HepG2 (cell line): ENCODE results near the gene EVI5. TPM values are rescaled to one million over a fixed set of nuclear protein-coding genes. Genes with fewer than 3 reads are reported as not detected.

Experiments
- GLI4 ChIP-seq: sonication (generic); formaldehyde crosslinking; IDR thresholded peaks from 2 replicates; pipeline ENCODE4 v1.5.1; 2020; ENCODE audit warnings: missing genetic modification reagents, mild to moderate bottlenecking, moderate library complexity, borderline replicate concordance
- SIN3A ChIP-seq: IDR thresholded peaks from 2 replicates; pipeline ENCODE4 v1.6.1; 2011; ENCODE audit warnings: low read depth, mild to moderate bottlenecking, control low read depth, low read length, borderline replicate concordance
- SMAD3 ChIP-seq: sonication (generic); formaldehyde crosslinking; IDR thresholded peaks from 2 replicates; pipeline ENCODE4 v1.4.0; 2020; ENCODE audit warnings: missing genetic modification reagents
- SNAI1 ChIP-seq: sonication (generic); formaldehyde crosslinking; IDR thresholded peaks from 2 replicates; pipeline ENCODE4 v1.5.0; 2020; ENCODE audit warnings: mild to moderate bottlenecking, missing genetic modification reagents, borderline replicate concordance
- SOX13 ChIP-seq, 3 experiments: fragments of 450-650 bp in 1 of 3; sonication (generic) in 1 of 3; formaldehyde crosslinking in 1 of 3; IDR thresholded peaks in 2 of 3; conservative IDR thresholded peaks in 1 of 3; 2 replicates each; pipeline versions ENCODE4 v1.5.0 to v1.6.1; 2016 to 2020; ENCODE audit warnings: antibody characterized with exemption in 1 of 3, mild to moderate bottlenecking in 1 of 3, missing compliant biosample characterization in 1 of 3, missing genetic modification reagents in 1 of 3, moderate library complexity in 1 of 3
- TOE1 ChIP-seq: sonication (generic); formaldehyde crosslinking; IDR thresholded peaks from 2 replicates; pipeline ENCODE4 v1.4.0; 2020; ENCODE audit warnings: mild to moderate bottlenecking, missing genetic modification reagents
- ZFP36L2 ChIP-seq: sonication (generic); formaldehyde crosslinking; IDR thresholded peaks from 2 replicates; pipeline ENCODE4 v1.4.0; 2020; ENCODE audit warnings: missing genetic modification reagents
- ZMYM4 ChIP-seq: sonication (generic); formaldehyde crosslinking; IDR thresholded peaks from 2 replicates; pipeline ENCODE4 v1.8.1; 2023; ENCODE audit warnings: mild to moderate bottlenecking, missing genetic modification reagents
- ZNF547 ChIP-seq: sonication (generic); formaldehyde crosslinking; IDR thresholded peaks from 2 replicates; pipeline ENCODE4 v1.5.1; 2020; ENCODE audit warnings: mild to moderate bottlenecking, missing genetic modification reagents
- ZNF614 ChIP-seq: IDR thresholded peaks from 2 replicates; pipeline ENCODE4 v1.6.1; 2018; ENCODE audit warnings: missing biosample characterization, missing genetic modification reagents, inconsistent platforms, borderline replicate concordance
- ZNF720 ChIP-seq: sonication (generic); formaldehyde crosslinking; IDR thresholded peaks from 2 replicates; pipeline ENCODE4 v1.4.0; 2020; ENCODE audit warnings: missing genetic modification reagents
- ZNF776 ChIP-seq: sonication (generic); formaldehyde crosslinking; IDR thresholded peaks from 2 replicates; pipeline ENCODE4 v1.4.0; 2020; ENCODE audit warnings: mild to moderate bottlenecking, missing genetic modification reagents
- polyA plus RNA-seq, 8 experiments: library from polyadenylated mRNA; depleted of rRNA in 3 of 8; stranded (reverse) in 7 of 8; unstranded in 1 of 8; fragments of >200 nt; fragmentation: Illumina TruSeq in 4 of 8; extraction: Trizol in 4 of 8; gene quantifications; 2 replicates each; pipeline versions ENCODE4 v1.2.1 to v1.2.3, GENCODE V29; 2011 to 2016; ENCODE audit warnings: low read depth in 4 of 8, missing spikeins in 1 of 8, mixed read lengths in 1 of 8; ENCODE audit not compliant: insufficient read depth in 1 of 8
- total RNA-seq, 5 experiments: library from RNA; depleted of rRNA; stranded (reverse); fragments of >200 nt; fragmentation: Illumina TruSeq; extraction: Trizol; gene quantifications; 2 replicates each; pipeline ENCODE4 v1.2.3, GENCODE V29; 2016; ENCODE audit warnings: low read depth in 1 of 5
- TF ChIP-seq, protein P1 (sequence below): IDR thresholded peaks from 2 replicates; pipeline ENCODE4 v1.6.1; 2012; ENCODE audit warnings: inconsistent platforms
- TF ChIP-seq, protein P2 (sequence below): IDR thresholded peaks from 2 replicates; pipeline ENCODE4 v1.6.1; 2016; ENCODE audit warnings: low read depth, control low read depth
- TF ChIP-seq, protein P3 (sequence below): sonication (generic); formaldehyde crosslinking; IDR thresholded peaks from one replicate; pipeline ENCODE4 v1.5.1; 2020; ENCODE audit warnings: mild to moderate bottlenecking, missing genetic modification reagents; ENCODE audit errors: not compliant biosample characterization
- TF ChIP-seq, protein P4 (sequence below): sonication (generic); formaldehyde crosslinking; IDR thresholded peaks from 2 replicates; pipeline ENCODE4 v1.5.1; 2020; ENCODE audit warnings: missing genetic modification reagents, mild to moderate bottlenecking, borderline replicate concordance

EVI5 gene
- total and polyA plus RNA-seq, 2 of the 13 experiments (the other 11 are each of a cell fraction or from before 2014, with no cell fraction given) = 4.0 to 12.6 TPM

DNA sequence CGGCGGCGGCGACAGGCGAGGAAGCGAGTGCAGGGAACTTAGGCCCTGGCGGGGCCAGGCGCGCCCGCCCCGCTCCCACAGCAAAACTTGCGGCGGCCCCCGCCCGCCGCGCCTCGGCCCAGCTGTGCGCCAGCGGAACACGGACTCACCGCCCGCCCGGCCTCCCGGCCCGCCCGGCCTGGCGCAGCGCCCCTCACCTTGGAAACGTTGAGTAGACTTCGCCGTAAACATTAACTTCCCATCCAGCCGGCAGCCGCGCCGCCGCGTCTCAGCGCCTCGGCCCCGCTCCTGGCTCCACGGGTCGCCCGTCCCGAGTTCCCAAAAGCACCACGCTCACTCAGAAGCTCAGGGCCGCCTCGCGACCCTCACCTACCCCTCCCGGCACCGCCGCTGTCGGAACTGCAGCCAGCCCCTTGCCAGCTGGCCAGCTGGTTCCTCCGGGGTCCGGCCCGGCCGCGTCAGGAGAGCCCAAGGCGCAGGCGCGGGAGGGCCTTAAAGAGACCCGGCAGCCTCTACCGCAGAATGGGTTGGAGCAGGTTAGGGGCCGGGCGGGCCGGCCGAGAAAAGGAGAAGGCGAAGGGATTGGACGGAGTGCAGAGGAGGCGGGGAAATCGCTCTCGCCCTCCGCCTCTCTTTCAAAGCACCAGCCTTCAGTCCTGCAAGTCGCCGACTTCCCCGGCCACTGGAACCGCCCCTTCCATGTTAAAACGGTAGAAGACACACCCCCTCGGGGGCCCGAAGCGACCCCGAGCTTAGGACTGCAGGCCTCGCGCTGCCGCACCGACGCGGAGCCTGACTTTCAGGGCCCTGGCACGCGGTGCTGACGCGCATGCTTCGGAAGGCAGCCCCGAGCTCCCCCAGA is at the start of gene EVI5 (continued):
- TF ChIP-seq, protein P1, sequence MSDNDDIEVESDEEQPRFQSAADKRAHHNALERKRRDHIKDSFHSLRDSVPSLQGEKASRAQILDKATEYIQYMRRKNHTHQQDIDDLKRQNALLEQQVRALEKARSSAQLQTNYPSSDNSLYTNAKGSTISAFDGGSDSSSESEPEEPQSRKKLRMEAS = peak; percentile 100
- TF ChIP-seq, protein P2, sequence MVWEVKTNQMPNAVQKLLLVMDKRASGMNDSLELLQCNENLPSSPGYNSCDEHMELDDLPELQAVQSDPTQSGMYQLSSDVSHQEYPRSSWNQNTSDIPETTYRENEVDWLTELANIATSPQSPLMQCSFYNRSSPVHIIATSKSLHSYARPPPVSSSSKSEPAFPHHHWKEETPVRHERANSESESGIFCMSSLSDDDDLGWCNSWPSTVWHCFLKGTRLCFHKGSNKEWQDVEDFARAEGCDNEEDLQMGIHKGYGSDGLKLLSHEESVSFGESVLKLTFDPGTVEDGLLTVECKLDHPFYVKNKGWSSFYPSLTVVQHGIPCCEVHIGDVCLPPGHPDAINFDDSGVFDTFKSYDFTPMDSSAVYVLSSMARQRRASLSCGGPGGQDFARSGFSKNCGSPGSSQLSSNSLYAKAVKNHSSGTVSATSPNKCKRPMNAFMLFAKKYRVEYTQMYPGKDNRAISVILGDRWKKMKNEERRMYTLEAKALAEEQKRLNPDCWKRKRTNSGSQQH = no peak
- TF ChIP-seq SIN3A (peak; percentile 77; the same call in 1 of the 2 replicates), ZNF720 (CRISPR knock-in tag) (no peak), ZNF547 (peak; percentile 98), ZFP36L2 (CRISPR knock-in tag) (no peak), ZNF614 (CRISPR knock-in tag) (peak; percentile 29; the same call in 1 of the 2 replicates), SOX13 (IDR thresholded peaks at IDR 0.05) (no peak), SOX13 (CRISPR knock-in tag; conservative IDR thresholded peaks at IDR 0.05 in 1 of 2, IDR thresholded peaks at IDR 0.05 in 1 of 2) (peak in 1 of 2 experiments; percentile 58; a peak in 1 of 4 replicates), TOE1 (CRISPR knock-in tag) (0 out of 2 replicates have a peak, but pooled peaks have one; percentile 79), ZNF776 (peak; percentile 95), ZMYM4 (CRISPR knock-in tag) (peak; percentile 93), SNAI1 (CRISPR knock-in tag) (no peak; the same call in 1 of the 2 replicates), GLI4 (CRISPR knock-in tag) (peak; percentile 96), SMAD3 (peak; percentile 84; the same call in 1 of the 2 replicates)
- TF ChIP-seq, protein P3, sequence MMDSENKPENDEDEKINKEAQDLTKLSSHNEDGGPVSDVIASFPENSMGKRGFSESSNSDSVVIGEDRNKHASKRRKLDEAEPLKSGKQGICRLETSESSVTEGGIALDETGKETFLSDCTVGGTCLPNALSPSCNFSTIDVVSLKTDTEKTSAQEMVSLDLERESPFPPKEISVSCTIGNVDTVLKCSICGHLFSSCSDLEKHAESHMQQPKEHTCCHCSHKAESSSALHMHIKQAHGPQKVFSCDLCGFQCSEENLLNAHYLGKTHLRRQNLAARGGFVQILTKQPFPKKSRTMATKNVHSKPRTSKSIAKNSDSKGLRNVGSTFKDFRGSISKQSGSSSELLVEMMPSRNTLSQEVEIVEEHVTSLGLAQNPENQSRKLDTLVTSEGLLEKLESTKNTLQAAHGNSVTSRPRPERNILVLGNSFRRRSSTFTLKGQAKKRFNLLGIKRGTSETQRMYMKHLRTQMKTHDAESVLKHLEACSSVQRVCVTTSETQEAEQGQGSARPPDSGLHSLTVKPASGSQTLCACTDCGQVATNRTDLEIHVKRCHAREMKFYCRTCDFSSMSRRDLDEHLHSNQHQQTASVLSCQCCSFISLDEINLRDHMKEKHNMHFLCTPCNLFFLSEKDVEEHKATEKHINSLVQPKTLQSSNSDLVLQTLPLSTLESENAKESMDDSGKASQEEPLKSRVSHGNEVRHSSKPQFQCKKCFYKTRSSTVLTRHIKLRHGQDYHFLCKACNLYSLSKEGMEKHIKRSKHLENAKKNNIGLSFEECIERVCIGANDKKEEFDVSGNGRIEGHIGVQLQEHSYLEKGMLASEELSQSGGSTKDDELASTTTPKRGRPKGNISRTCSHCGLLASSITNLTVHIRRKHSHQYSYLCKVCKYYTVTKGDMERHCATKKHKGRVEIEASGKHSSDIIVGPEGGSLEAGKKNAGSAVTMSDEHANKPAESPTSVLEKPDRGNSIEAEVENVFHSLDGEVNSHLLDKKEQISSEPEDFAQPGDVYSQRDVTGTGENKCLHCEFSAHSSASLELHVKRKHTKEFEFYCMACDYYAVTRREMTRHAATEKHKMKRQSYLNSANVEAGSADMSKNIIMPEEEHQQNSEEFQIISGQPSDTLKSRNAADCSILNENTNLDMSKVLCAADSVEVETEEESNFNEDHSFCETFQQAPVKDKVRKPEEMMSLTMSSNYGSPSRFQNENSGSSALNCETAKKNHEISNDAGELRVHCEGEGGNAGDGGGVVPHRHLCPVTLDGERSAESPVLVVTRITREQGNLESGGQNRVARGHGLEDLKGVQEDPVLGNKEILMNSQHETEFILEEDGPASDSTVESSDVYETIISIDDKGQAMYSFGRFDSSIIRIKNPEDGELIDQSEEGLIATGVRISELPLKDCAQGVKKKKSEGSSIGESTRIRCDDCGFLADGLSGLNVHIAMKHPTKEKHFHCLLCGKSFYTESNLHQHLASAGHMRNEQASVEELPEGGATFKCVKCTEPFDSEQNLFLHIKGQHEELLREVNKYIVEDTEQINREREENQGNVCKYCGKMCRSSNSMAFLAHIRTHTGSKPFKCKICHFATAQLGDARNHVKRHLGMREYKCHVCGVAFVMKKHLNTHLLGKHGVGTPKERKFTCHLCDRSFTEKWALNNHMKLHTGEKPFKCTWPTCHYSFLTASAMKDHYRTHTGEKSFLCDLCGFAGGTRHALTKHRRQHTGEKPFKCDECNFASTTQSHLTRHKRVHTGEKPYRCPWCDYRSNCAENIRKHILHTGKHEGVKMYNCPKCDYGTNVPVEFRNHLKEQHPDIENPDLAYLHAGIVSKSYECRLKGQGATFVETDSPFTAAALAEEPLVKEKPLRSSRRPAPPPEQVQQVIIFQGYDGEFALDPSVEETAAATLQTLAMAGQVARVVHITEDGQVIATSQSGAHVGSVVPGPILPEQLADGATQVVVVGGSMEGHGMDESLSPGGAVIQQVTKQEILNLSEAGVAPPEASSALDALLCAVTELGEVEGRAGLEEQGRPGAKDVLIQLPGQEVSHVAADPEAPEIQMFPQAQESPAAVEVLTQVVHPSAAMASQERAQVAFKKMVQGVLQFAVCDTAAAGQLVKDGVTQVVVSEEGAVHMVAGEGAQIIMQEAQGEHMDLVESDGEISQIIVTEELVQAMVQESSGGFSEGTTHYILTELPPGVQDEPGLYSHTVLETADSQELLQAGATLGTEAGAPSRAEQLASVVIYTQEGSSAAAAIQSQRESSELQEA = peak; percentile 97
- TF ChIP-seq, protein P4, sequence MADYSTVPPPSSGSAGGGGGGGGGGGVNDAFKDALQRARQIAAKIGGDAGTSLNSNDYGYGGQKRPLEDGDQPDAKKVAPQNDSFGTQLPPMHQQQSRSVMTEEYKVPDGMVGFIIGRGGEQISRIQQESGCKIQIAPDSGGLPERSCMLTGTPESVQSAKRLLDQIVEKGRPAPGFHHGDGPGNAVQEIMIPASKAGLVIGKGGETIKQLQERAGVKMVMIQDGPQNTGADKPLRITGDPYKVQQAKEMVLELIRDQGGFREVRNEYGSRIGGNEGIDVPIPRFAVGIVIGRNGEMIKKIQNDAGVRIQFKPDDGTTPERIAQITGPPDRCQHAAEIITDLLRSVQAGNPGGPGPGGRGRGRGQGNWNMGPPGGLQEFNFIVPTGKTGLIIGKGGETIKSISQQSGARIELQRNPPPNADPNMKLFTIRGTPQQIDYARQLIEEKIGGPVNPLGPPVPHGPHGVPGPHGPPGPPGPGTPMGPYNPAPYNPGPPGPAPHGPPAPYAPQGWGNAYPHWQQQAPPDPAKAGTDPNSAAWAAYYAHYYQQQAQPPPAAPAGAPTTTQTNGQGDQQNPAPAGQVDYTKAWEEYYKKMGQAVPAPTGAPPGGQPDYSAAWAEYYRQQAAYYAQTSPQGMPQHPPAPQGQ = no peak
